Neural crest cell (in vitro differentiated cells): ENCODE results near the gene HEATR5A. TPM values are rescaled to one million over a fixed set of nuclear protein-coding genes. Genes with fewer than 3 reads are reported as not detected.

Source experiments
- DNase-seq: peaks from one replicate; pipeline ENCODE4 v3.0.0; 2021; ENCODE audit warnings: low read depth, mixed read lengths, low spot score
- H3K27ac Mint-ChIP-seq: one replicate; pipeline ENCODE4 v1.8.0; 2021; ENCODE audit warnings: mild to moderate bottlenecking, mixed read lengths; ENCODE audit not compliant: unreplicated experiment
- H3K27me3 Mint-ChIP-seq: 2 replicates; pipeline ENCODE4 v1.8.0; 2021; ENCODE audit warnings: low read depth, mild to moderate bottlenecking, mixed read lengths
- H3K36me3 Mint-ChIP-seq: 2 replicates; pipeline ENCODE4 v1.8.0; 2021; ENCODE audit warnings: low read depth, mild to moderate bottlenecking, mixed read lengths
- H3K4me1 Mint-ChIP-seq: 2 replicates; pipeline ENCODE4 v1.8.0; 2021; ENCODE audit warnings: mixed read lengths
- H3K4me3 Mint-ChIP-seq: one replicate; pipeline ENCODE4 v1.8.0; 2021; ENCODE audit warnings: mild to moderate bottlenecking, mixed read lengths
- H3K9me3 Mint-ChIP-seq: 2 replicates; pipeline ENCODE4 v1.8.0; 2021; ENCODE audit warnings: mixed read lengths
- CTCF ChIP-seq: fragments of 200-600 bp; sonication (generic); conservative IDR thresholded peaks from 2 replicates; pipeline ENCODE4 v1.5.0; 2021; ENCODE audit warnings: antibody characterized with exemption, mild to moderate bottlenecking
- total RNA-seq: library from RNA; stranded (reverse); gene quantifications from 2 replicates; pipeline ENCODE4 v1.2.1, GENCODE V29; 2021

The HEATR5A gene
- total RNA-seq, 1 donor from 2014 or later, result 32.6 TPM

- Mint-ChIP-seq H3K36me3 (no peaks in the 10 kb centered on the region), H3K27ac (no peak overlapping the region), H3K4me1 (peaks cover 34% of the 10 kb centered on the region), H3K4me3 (peak overlapping the region; percentile 97), H3K9me3 (no peaks in the 10 kb centered on the region), H3K27me3 (no peaks in the 10 kb centered on the region)
- DNase-seq, result no peak
- TF ChIP-seq CTCF, result no peak
These were observed 850 bp upstream of the HEATR5A start for GRCh38 chr14:31421200-31421599.

GRCh38 chr14:31419967-31420318 lies 407 bp downstream of the HEATR5A start:
- TF ChIP-seq CTCF, result no peak
- Mint-ChIP-seq H3K36me3 (no peaks in the 10 kb centered on the region), H3K27me3 (no peaks in the 10 kb centered on the region), H3K4me3 (peak overlapping the region; percentile 97), H3K9me3 (no peaks in the 10 kb centered on the region), H3K27ac (peak overlapping the region; percentile 96), H3K4me1 (peaks cover 28% of the 10 kb centered on the region)
- peak; percentile 53 for DNase-seq

- no peaks in the 10 kb centered on the region for H3K27me3 Mint-ChIP-seq
- no peak overlapping the region for H3K27ac Mint-ChIP-seq
- H3K9me3 Mint-ChIP-seq, result no peaks in the 10 kb centered on the region
These were observed 977 bp downstream of the HEATR5A start for GRCh38 chr14:31419179-31419966.

GRCh38 chr14:31418440-31418839 lies 1.9 kb downstream of the HEATR5A start:
- H3K4me3 Mint-ChIP-seq, result peak overlapping the region; percentile 56
- TF ChIP-seq CTCF, result no peak

More at GRCh38 chr14:31419179-31419966, 977 bp downstream of the HEATR5A start:
- Mint-ChIP-seq H3K4me1 (peaks cover 32% of the 10 kb centered on the region), H3K4me3 (peak overlapping the region; percentile 97), H3K36me3 (no peaks in the 10 kb centered on the region)
- no peak for TF ChIP-seq CTCF
- no peak for DNase-seq

GRCh38 chr14:31414190-31414833 lies 6.0 kb downstream of the HEATR5A start:
- DNase-seq, result no peak
- TF ChIP-seq CTCF, result no peak
- Mint-ChIP-seq H3K27ac (peak overlapping the region; percentile 57), H3K9me3 (no peaks in the 10 kb centered on the region), H3K4me3 (no peak overlapping the region), H3K4me1 (peaks cover 31% of the 10 kb centered on the region), H3K27me3 (no peaks in the 10 kb centered on the region), H3K36me3 (no peaks in the 10 kb centered on the region)

More at GRCh38 chr14:31418440-31418839, 1.9 kb downstream of the HEATR5A start:
- DNase-seq, result no peak
- Mint-ChIP-seq H3K27ac (no peak overlapping the region), H3K4me1 (peaks cover 38% of the 10 kb centered on the region), H3K36me3 (no peaks in the 10 kb centered on the region), H3K27me3 (no peaks in the 10 kb centered on the region), H3K9me3 (no peaks in the 10 kb centered on the region)
